GM18508 (cell line): ENCODE measurements around the gene MELTF.

ENCODE experiments used
- ATAC-seq: cut with Tn5 transposase; IDR thresholded peaks from one replicate; pipeline ENCODE4 v1.9.1; 2021; ENCODE audit warnings: moderate number of reproducible peaks; ENCODE audit not compliant: insufficient read depth, unreplicated experiment

MELTF gene

GRCh38 chr3:196971094-196971698 lies 58.4 kb downstream of the MELTF start:
- ATAC-seq: no peak

- no peak for ATAC-seq
Observed at GRCh38 chr3:196970547-196971093, 59.0 kb downstream of the MELTF start.

- no peak for ATAC-seq
Observed at GRCh38 chr3:196969660-196970546, 59.7 kb downstream of the MELTF start.

- no peak for ATAC-seq
Observed at GRCh38 chr3:196969134-196969659, 60.4 kb downstream of the MELTF start.

GRCh38 chr3:196968233-196969133 lies 61.1 kb downstream of the MELTF start, which contains the start of gene PIGZ:
PIGZ (minus strand) TSS chr3:196968833; CDS start chr3:196952031, 16,802 bp downstream.
- ATAC-seq: no peak

GRCh38 chr3:196967412-196968232 lies 62.0 kb downstream of the MELTF start:
- ATAC-seq: no peak

- no peak for ATAC-seq
Observed at GRCh38 chr3:196966526-196967401, 62.9 kb downstream of the MELTF start.

- no peak for ATAC-seq
Observed at GRCh38 chr3:196965804-196966173, 63.8 kb downstream of the MELTF start.

- no peak for ATAC-seq
Observed at GRCh38 chr3:196965112-196965803, 64.4 kb downstream of the MELTF start.

- no peak for ATAC-seq
Observed at GRCh38 chr3:196963631-196963953, 66.0 kb downstream of the MELTF start.

GRCh38 chr3:196962930-196963630 lies 66.5 kb downstream of the MELTF start:
- ATAC-seq: no peak

- ATAC-seq: no peak
Observed at GRCh38 chr3:196962108-196962929, 67.3 kb downstream of the MELTF start.

- no peak for ATAC-seq
Observed at GRCh38 chr3:196954832-196955231, 74.8 kb downstream of the MELTF start.
